HepG2 (cell line): Measurements from ENCODE around the gene YPEL4. TPM values are rescaled to one million over a fixed set of nuclear protein-coding genes. Genes with fewer than 3 reads are reported as not detected.

Experiments
- ATAC-seq: fragments of 200-7000 bp; cut with Tn5 transposase; 3 replicates; pipeline ENCODE4 v1.9.1; 2020; ENCODE audit warnings: mild to moderate bottlenecking, moderate library complexity
- BruUV-seq: library from RNA; stranded (reverse); fragments of 400-500 nt; replicated peaks from 2 replicates; lab custom pipeline; 2021; lab: Mats Ljungman, UMichigan
- CTCF ChIA-PET: fragments of 300-600 bp; formaldehyde crosslinking; extraction: SDS; loops from one replicate; lab custom pipeline; 2021; ENCODE audit warnings: low total read pairs, inconsistent platforms, low intra/inter-chr PET ratio; lab: Yijun Ruan, JAX
- POLR2A ChIA-PET: fragments of 350-600 bp; sonication (Branson Sonifier 250); formaldehyde crosslinking; loops from one replicate; lab custom pipeline; 2020; ENCODE audit warnings: antibody characterized with exemption, inconsistent platforms; lab: Yijun Ruan, JAX
- DNase-seq: peaks from one replicate; pipeline ENCODE4 v3.0.0-alpha.2; 2015; ENCODE audit warnings: low spot score
- FAIRE-seq: peaks from 3 replicates; lab custom pipeline; 2011; peaks lifted over from hg19 to GRCh38; lab: Jason Lieb, UNC
- H2AFZ ChIP-seq: one replicate; pipeline ENCODE4 v1.6.1; 2011; ENCODE audit warnings: low read length, inconsistent platforms
- H3K27ac ChIP-seq: fragments of 300-600 bp; 3 replicates; pipeline ENCODE4 v1.8.0; 2011; ENCODE audit warnings: mixed run types, mild to moderate bottlenecking, mixed read lengths, low read length, inconsistent platforms; ENCODE audit not compliant: insufficient read depth; ENCODE audit errors: extremely low read length
- H3K27me3 ChIP-seq, 2 experiments: fragments of 200-600 bp in 1 of 2; 2 replicates in 1 of 2; 3 replicates in 1 of 2; pipeline versions ENCODE4 v1.6.0 to v1.8.0; 2011; ENCODE audit warnings: low read length in 2 of 2, mild to moderate bottlenecking in 2 of 2, moderate library complexity in 2 of 2, inconsistent platforms in 1 of 2; ENCODE audit not compliant: insufficient read depth in 2 of 2, control insufficient read depth in 1 of 2
- H3K36me3 ChIP-seq, 2 experiments: fragments of 200-600 bp in 1 of 2; replicated peaks in 1 of 2; 2 replicates in 1 of 2; 3 replicates in 1 of 2; pipeline versions ENCODE4 v1.5.1 to v1.8.0; 2011; ENCODE audit warnings: low read length in 2 of 2, inconsistent platforms in 1 of 2; ENCODE audit not compliant: insufficient read depth in 2 of 2, control insufficient read depth in 1 of 2
- H3K4me1 ChIP-seq: 2 replicates; pipeline ENCODE4 v1.5.1; 2012; ENCODE audit warnings: low read length, inconsistent platforms; ENCODE audit not compliant: insufficient read depth
- H3K4me2 ChIP-seq: 2 replicates; pipeline ENCODE4 v1.6.0; 2011; ENCODE audit warnings: low read depth, low read length, inconsistent platforms
- H3K4me3 ChIP-seq, 3 experiments: fragments of 200-600 bp in 1 of 3; sonication (generic), shearing (Covaris generic) in 1 of 3; replicated peaks in 1 of 3; 2 replicates each; pipeline ENCODE4 v1.5.1; 2011 to 2016; ENCODE audit warnings: low read length in 3 of 3, inconsistent platforms in 2 of 3, low read depth in 2 of 3, mild to moderate bottlenecking in 2 of 3, control low read depth in 1 of 3, mixed read lengths in 1 of 3; ENCODE audit not compliant: insufficient read depth in 1 of 3
- H3K79me2 ChIP-seq: one replicate; pipeline ENCODE4 v1.6.1; 2011; ENCODE audit warnings: low read length, inconsistent platforms; ENCODE audit not compliant: insufficient read depth
- H3K9ac ChIP-seq: 2 replicates; pipeline ENCODE4 v1.6.0; 2011; ENCODE audit warnings: mild to moderate bottlenecking, low read depth, low read length, inconsistent platforms; ENCODE audit not compliant: insufficient read depth
- H3K9me3 ChIP-seq: 2 replicates; pipeline ENCODE4 v1.5.1; 2012; ENCODE audit warnings: mild to moderate bottlenecking, low read length
- H4K20me1 ChIP-seq: 2 replicates; pipeline ENCODE4 v1.6.0; 2011; ENCODE audit warnings: inconsistent platforms, mild to moderate bottlenecking, low read length, moderate library complexity; ENCODE audit not compliant: insufficient read depth
- JARID2 ChIP-seq: sonication (generic); formaldehyde crosslinking; IDR thresholded peaks from 2 replicates; pipeline ENCODE4 v1.8.1; 2023; ENCODE audit warnings: missing genetic modification reagents, inconsistent platforms; ENCODE audit not compliant: insufficient replicate concordance
- MAFG ChIP-seq: sonication (generic); formaldehyde crosslinking; IDR thresholded peaks from 2 replicates; pipeline ENCODE4 v1.5.1; 2020; ENCODE audit warnings: mild to moderate bottlenecking, missing genetic modification reagents
- SMC3 ChIP-seq: IDR thresholded peaks from 2 replicates; pipeline ENCODE4 v1.6.1; 2011; ENCODE audit warnings: low read length, improper control_type of control experiment
- WGBS: methylation state at CpG from one replicate; pipeline ENCODE4 v1.1.6; 2017; ENCODE audit warnings: low lambda C conversion rate; 5-methylcytosine and 5-hydroxymethylcytosine counted together
- in situ Hi-C: cut with HindIII; loops from 2 replicates; pipeline ENCODE4 v1.10.0; 2017; ENCODE audit warnings: low pct_unique_long_range_greater_than_20kb; ENCODE audit not compliant: extremely low pct_ligation_motif_present
- intact Hi-C: fragments of 100-400 bp; cut with micrococcal nuclease; formaldehyde crosslinking; loops from one replicate; pipeline ENCODE4 v1.10.0; 2022; ENCODE audit not compliant: unreplicated experiment
- polyA plus RNA-seq, 8 experiments: library from polyadenylated mRNA; depleted of rRNA in 3 of 8; stranded (reverse) in 7 of 8; unstranded in 1 of 8; fragments of >200 nt; fragmentation: Illumina TruSeq in 4 of 8; extraction: Trizol in 4 of 8; gene quantifications; 2 replicates each; pipeline versions ENCODE4 v1.2.1 to v1.2.3, GENCODE V29; 2011 to 2016; ENCODE audit warnings: low read depth in 4 of 8, missing spikeins in 1 of 8, mixed read lengths in 1 of 8; ENCODE audit not compliant: insufficient read depth in 1 of 8
- total RNA-seq, 5 experiments: library from RNA; depleted of rRNA; stranded (reverse); fragments of >200 nt; fragmentation: Illumina TruSeq; extraction: Trizol; gene quantifications; 2 replicates each; pipeline ENCODE4 v1.2.3, GENCODE V29; 2016; ENCODE audit warnings: low read depth in 1 of 5
- TF ChIP-seq, protein P1 (sequence below), 2 experiments: sonication (generic) in 1 of 2; formaldehyde crosslinking in 1 of 2; IDR thresholded peaks; 2 replicates each; pipeline versions ENCODE4 v1.6.1 to v1.9.0; 2014 to 2022; ENCODE audit warnings: antibody characterized with exemption in 1 of 2, borderline replicate concordance in 1 of 2, inconsistent platforms in 1 of 2, low read depth in 1 of 2, missing genetic modification reagents in 1 of 2

YPEL4 gene
- total and polyA plus RNA-seq, 2 of the 13 experiments (the other 11 are each of a cell fraction or from before 2014, with no cell fraction given): 0.04 TPM; not detected in 1

DNA sequence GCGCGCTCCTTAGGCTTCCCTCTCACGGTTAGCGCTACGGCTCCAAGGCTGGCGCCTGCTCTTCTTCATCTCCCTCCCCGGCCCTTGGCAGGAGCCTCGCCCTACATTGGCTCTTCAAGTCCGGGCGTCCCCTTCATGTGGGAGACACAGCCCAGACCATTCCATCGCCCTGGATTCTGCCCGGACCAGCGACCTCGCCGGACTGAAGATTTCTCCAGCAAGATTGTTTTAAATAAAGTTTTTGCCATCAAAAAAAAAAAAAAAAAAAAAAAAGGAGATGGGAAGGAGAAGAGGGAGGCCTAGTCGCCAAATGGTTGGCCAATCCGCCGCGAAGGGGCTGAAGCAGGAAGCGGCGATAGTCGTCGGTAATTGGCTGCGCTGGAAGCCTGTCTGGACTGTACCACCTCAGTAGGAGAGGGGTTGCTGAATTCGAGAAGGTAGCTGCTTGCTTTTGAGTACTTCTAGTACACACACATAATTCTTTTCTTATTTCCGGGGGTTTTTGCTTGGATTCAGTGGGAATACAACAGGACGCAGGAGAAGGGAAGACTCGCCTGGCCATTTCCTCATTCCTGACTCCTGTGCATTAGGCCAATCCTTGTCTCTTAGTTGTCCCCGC lies 17.5 kb upstream of the YPEL4 start (continued):
- TF ChIP-seq, protein P1, sequence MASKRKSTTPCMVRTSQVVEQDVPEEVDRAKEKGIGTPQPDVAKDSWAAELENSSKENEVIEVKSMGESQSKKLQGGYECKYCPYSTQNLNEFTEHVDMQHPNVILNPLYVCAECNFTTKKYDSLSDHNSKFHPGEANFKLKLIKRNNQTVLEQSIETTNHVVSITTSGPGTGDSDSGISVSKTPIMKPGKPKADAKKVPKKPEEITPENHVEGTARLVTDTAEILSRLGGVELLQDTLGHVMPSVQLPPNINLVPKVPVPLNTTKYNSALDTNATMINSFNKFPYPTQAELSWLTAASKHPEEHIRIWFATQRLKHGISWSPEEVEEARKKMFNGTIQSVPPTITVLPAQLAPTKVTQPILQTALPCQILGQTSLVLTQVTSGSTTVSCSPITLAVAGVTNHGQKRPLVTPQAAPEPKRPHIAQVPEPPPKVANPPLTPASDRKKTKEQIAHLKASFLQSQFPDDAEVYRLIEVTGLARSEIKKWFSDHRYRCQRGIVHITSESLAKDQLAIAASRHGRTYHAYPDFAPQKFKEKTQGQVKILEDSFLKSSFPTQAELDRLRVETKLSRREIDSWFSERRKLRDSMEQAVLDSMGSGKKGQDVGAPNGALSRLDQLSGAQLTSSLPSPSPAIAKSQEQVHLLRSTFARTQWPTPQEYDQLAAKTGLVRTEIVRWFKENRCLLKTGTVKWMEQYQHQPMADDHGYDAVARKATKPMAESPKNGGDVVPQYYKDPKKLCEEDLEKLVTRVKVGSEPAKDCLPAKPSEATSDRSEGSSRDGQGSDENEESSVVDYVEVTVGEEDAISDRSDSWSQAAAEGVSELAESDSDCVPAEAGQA (IDR thresholded peaks at IDR 0.05; ENCODE audit: low read depth): no peak
- TF ChIP-seq, protein P1 (CRISPR knock-in tag; IDR thresholded peaks at IDR 0.05; ENCODE audit: borderline replicate concordance): no peak

- H3K36me3 ChIP-seq: peaks cover 11 to 22% of the 10 kb centered on the region in 2 experiments
- H3K27ac ChIP-seq: no peak overlapping the region
- H3K4me1 ChIP-seq: peaks cover 8% of the 10 kb centered on the region
- in situ Hi-C loops: loop anchor here (25.0 kb wide), 2 partner anchors 623 to 848 kb away; partner anchors contain the start of gene OR5B21
- intact Hi-C loops: loop anchor here (10.0 kb wide), 1 partner anchor 141 kb away; no protein-coding TSS in a partner anchor
- ChIA-PET CTCF (no interaction called here), POLR2A (no interaction called here)
- no peak overlapping the region for H3K9ac ChIP-seq
- DNase-seq (no peak), ATAC-seq (no peak), FAIRE-seq (no peak)
- WGBS: 88% methylated on average over 9 of the region's 9 CpGs
- no peaks in the 10 kb centered on the region for H4K20me1 ChIP-seq
- no peaks in the 10 kb centered on the region; a peak in 1 of 5 replicates for H3K27me3 ChIP-seq
- BruUV-seq: no TSS peak
- H3K79me2 ChIP-seq: peaks cover 14% of the 10 kb centered on the region
- H2AFZ ChIP-seq: no peak overlapping the region
- no peak for TF ChIP-seq MAFG (CRISPR knock-in tag)
- no peak for TF ChIP-seq SMC3
- TF ChIP-seq JARID2 (CRISPR knock-in tag): no peak
- H3K4me2 ChIP-seq: no peak overlapping the region
- H3K4me3 ChIP-seq: no peak overlapping the region
- no peaks in the 10 kb centered on the region for H3K9me3 ChIP-seq
These were observed 14.3 kb upstream of the YPEL4 start for GRCh38 chr11:57663975-57664374.
